Esophagus squamous epithelium (tissue), 4 donors: Measurements from ENCODE around the gene CLTRN.
"Not testable (repeated sequence)": the region's sequence is repeated elsewhere in the genome, so short reads cannot be mapped to it uniquely, and the experiment has no call there.

ENCODE experiments used
- POLR2A ChIP-seq, 4 donors: fragments of 450-650 bp; IDR thresholded peaks; one replicate each; pipeline ENCODE4 v1.6.1; 2017; ENCODE audit warnings: antibody characterized with exemption in 4 of 4, mild to moderate bottlenecking in 4 of 4, moderate library complexity in 3 of 4
- TF ChIP-seq, protein P1 (sequence below), 6 experiments: fragments of 450-650 bp in 4 of 6; fragments of 200-600 bp in 2 of 6; sonication (generic) in 2 of 6; IDR thresholded peaks; one replicate each; pipeline ENCODE4 v1.5.1; 2016 to 2019; ENCODE audit warnings: antibody characterized with exemption in 6 of 6, mild to moderate bottlenecking in 4 of 6, moderate library complexity in 4 of 6

- TF ChIP-seq, protein P1, sequence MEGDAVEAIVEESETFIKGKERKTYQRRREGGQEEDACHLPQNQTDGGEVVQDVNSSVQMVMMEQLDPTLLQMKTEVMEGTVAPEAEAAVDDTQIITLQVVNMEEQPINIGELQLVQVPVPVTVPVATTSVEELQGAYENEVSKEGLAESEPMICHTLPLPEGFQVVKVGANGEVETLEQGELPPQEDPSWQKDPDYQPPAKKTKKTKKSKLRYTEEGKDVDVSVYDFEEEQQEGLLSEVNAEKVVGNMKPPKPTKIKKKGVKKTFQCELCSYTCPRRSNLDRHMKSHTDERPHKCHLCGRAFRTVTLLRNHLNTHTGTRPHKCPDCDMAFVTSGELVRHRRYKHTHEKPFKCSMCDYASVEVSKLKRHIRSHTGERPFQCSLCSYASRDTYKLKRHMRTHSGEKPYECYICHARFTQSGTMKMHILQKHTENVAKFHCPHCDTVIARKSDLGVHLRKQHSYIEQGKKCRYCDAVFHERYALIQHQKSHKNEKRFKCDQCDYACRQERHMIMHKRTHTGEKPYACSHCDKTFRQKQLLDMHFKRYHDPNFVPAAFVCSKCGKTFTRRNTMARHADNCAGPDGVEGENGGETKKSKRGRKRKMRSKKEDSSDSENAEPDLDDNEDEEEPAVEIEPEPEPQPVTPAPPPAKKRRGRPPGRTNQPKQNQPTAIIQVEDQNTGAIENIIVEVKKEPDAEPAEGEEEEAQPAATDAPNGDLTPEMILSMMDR (IDR thresholded peaks at IDR 0.05): not testable (repeated sequence)
- TF ChIP-seq POLR2A (IDR thresholded peaks at IDR 0.05): not testable (repeated sequence)
Measured at GRCh38 chrX:15654804-15655203, 9.8 kb downstream of the CLTRN start.
